GM18519 (cell line): ENCODE data around the gene LAMB3.

Experiments
- ATAC-seq: cut with Tn5 transposase; IDR thresholded peaks from one replicate; pipeline ENCODE4 v1.9.1; 2021; ENCODE audit warnings: mild to moderate bottlenecking, moderate library complexity; ENCODE audit not compliant: unreplicated experiment, low FRiP score

LAMB3 gene

DNA sequence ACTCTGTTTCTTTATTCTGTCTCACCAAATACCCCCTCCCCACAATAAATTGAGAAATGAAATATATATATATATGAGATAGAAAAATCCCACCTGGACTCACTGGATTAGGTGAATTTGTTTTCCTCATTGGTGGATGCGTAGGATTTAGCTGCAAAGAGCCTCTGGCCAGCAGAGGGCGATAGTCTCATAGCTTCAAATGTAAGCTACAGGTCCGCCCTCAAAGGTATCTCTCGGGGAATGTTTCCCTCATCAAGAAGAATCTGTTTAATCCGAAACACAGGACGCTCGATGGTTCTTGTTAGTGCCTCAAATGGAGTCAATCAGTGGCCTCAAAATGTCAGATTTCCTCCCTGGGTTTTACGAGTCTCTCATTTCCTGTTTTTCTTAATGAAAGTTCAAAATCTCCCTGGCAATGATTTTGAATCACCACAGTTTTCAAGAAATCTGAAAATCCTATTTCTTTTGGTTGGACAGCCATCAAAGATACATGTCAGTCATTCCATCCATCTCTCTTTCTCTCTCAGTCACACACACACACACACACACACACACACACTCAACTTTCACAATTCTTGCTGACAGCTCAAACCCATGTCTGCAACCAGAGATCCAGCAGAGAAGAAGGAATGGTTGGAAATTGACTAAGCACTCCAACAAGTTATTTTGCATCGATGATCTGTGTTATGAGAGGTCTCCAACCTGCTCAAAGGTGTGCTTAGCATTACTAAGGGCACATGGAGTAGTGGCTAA is 82.6 kb downstream of the LAMB3 start:
- no peak for ATAC-seq

DNA sequence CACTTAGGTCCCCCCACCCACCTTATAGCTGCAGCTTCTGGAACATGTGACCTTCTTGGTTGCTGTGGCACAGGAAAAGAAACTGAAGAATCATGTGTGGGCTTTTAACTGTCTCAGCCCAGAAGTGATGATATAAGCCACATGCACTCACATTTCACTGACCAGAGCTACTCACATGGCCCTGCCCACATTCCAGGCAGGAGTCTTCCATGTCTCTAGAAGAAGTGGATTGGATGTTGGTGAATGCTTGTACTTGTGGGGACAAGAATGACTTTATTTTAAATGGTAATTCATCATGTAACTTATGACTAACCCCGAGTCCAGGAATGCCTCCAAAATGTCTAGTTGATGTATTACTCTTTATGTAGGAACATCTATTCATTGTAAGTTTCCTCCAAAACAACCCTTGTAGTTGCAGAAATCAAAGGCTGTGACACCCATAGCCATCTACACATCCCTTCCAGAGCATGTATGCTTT is 84.5 kb downstream of the LAMB3 start:
- no peak for ATAC-seq

DNA sequence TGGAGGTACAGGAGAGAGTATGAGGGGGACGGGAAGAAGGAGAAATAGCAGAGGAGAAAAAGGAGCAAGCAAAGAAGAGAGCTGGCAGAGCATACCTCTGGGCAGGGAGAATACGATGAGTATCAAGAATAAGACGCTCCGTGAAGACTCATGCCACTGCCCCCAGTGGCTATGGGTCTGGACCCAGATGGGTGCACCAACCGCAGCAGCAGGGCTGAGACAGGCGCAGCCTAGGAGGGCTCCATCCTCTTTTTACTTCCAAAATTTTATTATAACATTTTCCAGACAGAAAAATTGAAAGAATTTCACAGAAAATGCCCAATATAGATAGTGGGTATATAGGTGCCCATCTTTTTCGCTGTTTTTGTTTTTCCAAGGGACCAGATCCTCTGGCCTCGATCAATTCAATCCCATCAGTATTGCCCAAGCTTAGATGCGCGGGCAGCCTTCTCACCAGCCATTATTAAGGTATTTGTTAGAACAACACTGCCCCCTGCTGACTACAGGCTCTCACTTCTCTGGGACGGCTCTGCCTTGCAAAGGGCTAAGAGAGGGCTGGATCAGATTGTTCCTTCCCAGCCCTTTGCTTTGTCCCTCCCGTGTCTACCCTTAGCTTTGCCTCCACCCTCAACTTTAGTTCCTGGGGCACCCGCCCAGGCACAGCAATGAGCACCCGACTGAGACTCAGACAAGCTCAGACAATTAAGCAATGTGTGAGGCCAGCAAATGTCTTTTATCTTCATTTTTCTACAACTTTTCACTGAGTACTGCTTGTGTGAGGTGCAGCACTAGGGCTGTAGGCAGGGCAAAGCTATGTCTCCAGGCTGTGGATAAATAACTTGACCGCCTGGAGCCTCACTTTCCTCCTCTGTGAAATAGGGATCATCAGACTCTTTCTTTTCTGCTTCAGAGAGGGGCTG is 86.2 kb downstream of the LAMB3 start:
- no peak for ATAC-seq
